Mesenteric fat pad (tissue), 1 donor: ENCODE data around the gene L3MBTL1. TPM values are rescaled to one million over a fixed set of nuclear protein-coding genes. Genes with fewer than 3 reads are reported as not detected.
A peak's percentile ranks its signal among the peaks of the same experiment; 100 is the strongest.
"Not testable (repeated sequence)": the region's sequence is repeated elsewhere in the genome, so short reads cannot be mapped to it uniquely, and the experiment has no call there.

Source experiments
- DNase-seq: peaks from one replicate; pipeline ENCODE4 v3.0.0-alpha.2; 2020; ENCODE audit warnings: low spot score
- total RNA-seq: library from RNA; stranded (reverse); fragmentation: NEBNext Ultra II Directional; extraction: Animal tissue kit (Norgen Biotek cat#: 25700); gene quantifications from one replicate; pipeline ENCODE4 v1.2.1, GENCODE V29; 2021
- donor health status: DM: yes; HTN: yes; CAD: no.

The L3MBTL1 gene
- total RNA-seq, 1 donor from 2014 or later: 8.4 TPM

GRCh38 chr20:43502021-43502420 is 5.5 kb upstream of the L3MBTL1 start:
- not testable (repeated sequence) for DNase-seq

GRCh38 chr20:43506238-43506637 is 1.3 kb upstream of the L3MBTL1 start:
- DNase-seq: no peak

GRCh38 chr20:43508106-43508505 is 609 bp downstream of the L3MBTL1 start:
- no peak for DNase-seq

GRCh38 chr20:43508604-43509040 is 1.1 kb downstream of the L3MBTL1 start:
- DNase-seq: no peak

- DNase-seq: no peak
Measured at GRCh38 chr20:43511879-43512278, 4.4 kb downstream of the L3MBTL1 start.

GRCh38 chr20:43513372-43513930 is 6.0 kb downstream of the L3MBTL1 start:
- DNase-seq: no peak

GRCh38 chr20:43513931-43514647 is 6.6 kb downstream of the L3MBTL1 start:
- peak; percentile 95 for DNase-seq

GRCh38 chr20:43514648-43514999 is 7.1 kb downstream of the L3MBTL1 start:
- no peak for DNase-seq

DNA sequence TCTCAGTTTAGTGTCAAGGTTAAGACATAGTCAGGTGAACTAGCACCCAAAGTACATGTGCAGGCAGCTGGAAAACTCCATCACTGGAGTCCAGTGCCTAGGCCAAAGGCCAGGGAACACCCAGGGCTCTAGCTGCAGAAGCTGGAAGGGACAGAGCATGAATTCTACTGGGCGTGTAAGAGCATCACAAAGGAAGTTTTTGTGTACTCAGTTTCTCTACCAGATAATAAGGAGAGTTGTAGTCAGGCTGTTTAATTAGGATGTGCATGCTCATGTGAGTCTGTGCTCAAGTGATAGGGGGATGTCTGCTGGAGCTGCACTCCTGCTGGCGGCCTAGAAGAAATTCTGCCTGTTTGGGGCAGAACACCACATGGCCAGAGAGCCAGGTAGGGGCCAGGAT is 8.1 kb downstream of the L3MBTL1 start:
- DNase-seq: no peak

DNA sequence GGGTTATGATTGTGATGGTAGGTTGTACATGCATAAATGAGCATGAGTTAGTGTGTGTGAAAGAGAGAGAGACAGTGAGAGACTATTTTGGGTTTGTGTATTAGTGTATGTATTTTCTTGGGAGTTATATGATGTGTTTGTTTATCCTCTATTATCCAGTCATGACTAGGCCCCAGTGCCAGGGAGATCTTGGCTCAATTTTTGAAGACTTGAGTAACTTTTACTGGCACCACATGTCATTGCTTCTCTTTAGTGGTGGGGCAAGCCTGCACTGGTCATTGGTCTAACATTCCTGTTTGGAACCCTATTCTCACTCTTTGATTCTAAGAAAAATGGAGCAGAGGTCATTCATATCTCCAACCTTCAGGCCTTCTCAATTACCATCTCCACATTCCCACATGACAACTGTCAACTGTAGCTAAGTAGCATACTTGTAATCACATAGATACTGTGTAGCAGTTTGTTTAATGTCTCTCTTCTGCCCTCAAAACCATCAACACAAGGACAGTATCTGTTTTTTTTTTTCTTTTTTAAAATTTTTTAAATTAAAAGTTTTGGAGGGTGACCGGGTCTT is 8.8 kb downstream of the L3MBTL1 start:
- no peak for DNase-seq

GRCh38 chr20:43520074-43520630 is 12.7 kb downstream of the L3MBTL1 start:
- DNase-seq: no peak

- DNase-seq: no peak
Measured at GRCh38 chr20:43525021-43525420, 17.5 kb downstream of the L3MBTL1 start.

- no peak for DNase-seq
Measured at GRCh38 chr20:43528258-43528875, 20.9 kb downstream of the L3MBTL1 start.

GRCh38 chr20:43529051-43529450 is 21.6 kb downstream of the L3MBTL1 start:
- peak; percentile 53 for DNase-seq

GRCh38 chr20:43529457-43530153 is 22.1 kb downstream of the L3MBTL1 start:
- peak; percentile 24 for DNase-seq

DNA sequence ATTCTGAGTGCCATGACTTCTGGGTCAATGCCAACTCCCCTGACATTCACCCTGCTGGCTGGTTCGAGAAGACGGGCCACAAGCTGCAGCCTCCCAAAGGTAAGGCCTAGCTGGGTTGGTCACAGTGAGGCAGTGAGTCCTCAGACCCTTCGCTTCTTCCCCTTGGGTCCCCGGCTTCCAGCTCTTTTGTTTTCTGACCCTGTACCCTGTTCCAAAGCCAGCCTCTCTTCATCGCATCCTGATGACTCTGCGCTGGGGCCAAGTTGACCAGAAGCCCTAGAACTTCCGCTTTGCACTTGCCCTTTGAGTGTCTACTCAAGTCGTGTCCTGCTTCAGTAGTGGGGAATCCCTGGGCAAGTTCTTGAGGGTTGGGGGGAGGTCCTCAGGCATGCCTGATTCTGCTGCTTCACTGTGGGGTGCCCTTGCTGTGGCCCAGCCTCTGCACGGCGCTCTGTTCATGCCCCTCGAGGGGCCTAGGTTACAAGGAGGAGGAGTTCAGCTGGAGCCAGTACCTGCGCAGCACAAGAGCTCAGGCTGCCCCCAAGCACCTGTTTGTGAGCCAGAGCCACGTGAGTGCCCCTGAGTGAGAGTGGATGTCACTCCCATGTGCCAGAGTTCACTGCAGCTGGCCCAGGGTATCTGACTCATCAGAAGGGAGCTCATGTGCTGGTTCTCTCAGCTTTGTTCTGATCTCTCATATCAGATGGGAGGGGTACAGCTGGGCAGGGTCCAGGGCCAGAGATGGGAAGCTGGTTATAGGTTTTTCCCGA is 23.0 kb downstream of the L3MBTL1 start:
- DNase-seq: peak; percentile 75

DNA sequence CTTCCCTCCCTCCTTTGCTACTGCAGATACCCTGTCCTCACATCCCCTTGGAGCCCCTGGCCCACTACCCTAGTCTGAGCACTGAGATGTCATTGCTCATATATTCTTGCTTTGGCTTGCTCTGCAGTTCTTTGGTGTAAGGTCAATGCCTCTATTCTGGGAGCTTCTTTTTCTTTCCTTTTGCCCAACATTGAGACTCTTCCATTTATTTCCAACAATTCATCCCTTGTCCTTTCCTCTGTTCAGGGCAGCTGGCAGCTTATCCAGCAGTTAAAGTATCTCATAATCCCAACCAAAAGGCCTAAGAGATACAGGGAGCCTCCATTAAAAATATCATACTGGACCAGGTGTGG is 23.6 kb downstream of the L3MBTL1 start:
- no peak for DNase-seq

DNA sequence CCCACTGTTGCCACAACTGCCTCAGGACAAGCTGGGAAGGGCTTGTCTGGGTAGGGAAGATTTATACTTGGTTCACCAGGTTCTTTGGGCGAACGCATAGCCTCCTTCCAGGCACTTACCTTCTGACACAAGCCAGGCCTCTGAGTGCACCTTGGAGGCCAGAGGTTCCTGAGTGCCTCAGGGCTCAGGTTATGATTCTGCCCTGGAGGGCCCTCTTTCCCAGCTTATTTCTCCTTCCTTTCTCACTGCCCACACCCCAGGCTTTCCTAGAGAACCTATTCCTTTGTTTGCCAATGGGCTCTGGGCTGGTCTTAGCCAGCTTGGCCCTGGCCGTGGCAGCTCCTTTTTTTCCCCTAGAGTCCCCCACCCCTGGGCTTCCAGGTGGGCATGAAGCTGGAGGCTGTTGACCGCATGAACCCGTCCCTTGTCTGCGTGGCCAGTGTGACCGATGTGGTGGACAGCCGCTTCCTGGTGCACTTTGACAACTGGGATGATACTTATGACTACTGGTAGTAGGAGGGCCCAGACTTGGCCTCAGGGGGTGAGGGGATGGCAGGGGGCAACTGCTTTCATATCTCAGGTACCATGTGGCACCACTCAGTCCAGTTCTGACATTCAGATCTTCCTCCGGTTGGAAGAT is 25.0 kb downstream of the L3MBTL1 start:
- DNase-seq: peak; percentile 68

DNA sequence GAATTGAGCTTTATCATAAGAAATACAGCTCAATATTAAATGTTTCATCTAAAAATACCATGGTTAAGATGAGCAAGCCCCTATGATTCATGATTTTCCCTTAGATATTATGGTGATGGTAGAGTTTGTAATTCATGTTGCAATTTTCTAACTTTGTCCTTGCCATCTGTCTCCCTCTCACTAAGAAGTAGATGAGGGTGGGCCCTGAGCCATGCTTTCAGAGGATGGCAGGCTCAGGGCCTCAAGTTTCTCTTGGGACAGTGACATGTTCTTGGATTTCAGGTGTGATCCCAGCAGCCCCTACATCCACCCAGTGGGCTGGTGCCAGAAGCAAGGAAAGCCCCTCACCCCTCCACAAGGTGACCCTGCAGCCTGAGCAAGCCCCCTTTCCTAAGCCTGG is 25.6 kb downstream of the L3MBTL1 start:
- DNase-seq: peak; percentile 49

GRCh38 chr20:43534016-43534415 is 26.5 kb downstream of the L3MBTL1 start:
- peak; percentile 65 for DNase-seq
